CD14-positive monocyte (primary cell): ENCODE results near the gene DNAJC18. TPM values are rescaled to one million over a fixed set of nuclear protein-coding genes. Genes with fewer than 3 reads are reported as not detected.

Experiments used
- DNase-seq, 3 donors: peaks; one replicate each; pipeline ENCODE4 v3.0.0-alpha.2; 2011 to 2022
- H2AFZ ChIP-seq: 2 replicates; pipeline ENCODE4 v1.6.0; 2012; ENCODE audit warnings: mild to moderate bottlenecking, low read depth, low read length, inconsistent platforms; ENCODE audit not compliant: insufficient read depth, poor library complexity, severe bottlenecking
- H3K27ac ChIP-seq, 2 donors: 1 replicate in 1 of 2; 2 replicates in 1 of 2; pipeline ENCODE4 v1.5.1; 2012 to 2013; ENCODE audit warnings: low read length in 2 of 2, control low read depth in 1 of 2, inconsistent platforms in 1 of 2, low read depth in 1 of 2, mild to moderate bottlenecking in 1 of 2
- H3K27me3 ChIP-seq, 2 donors: one replicate each; pipeline versions ENCODE4 v1.6.0 to v1.6.1; 2011 to 2013; ENCODE audit warnings: low read length in 2 of 2; ENCODE audit not compliant: control insufficient read depth in 2 of 2, insufficient read depth in 2 of 2
- H3K36me3 ChIP-seq, 2 donors: replicated peaks in 1 of 2; 1 replicate in 1 of 2; 2 replicates in 1 of 2; pipeline versions ENCODE4 v1.5.1 to v1.6.1; 2012 to 2013; ENCODE audit warnings: low read length in 2 of 2, control low read depth in 1 of 2, inconsistent platforms in 1 of 2, mild to moderate bottlenecking in 1 of 2; ENCODE audit not compliant: insufficient read depth in 2 of 2, control insufficient read depth in 1 of 2
- H3K4me1 ChIP-seq, 2 donors: 1 replicate in 1 of 2; 2 replicates in 1 of 2; pipeline versions ENCODE4 v1.5.1 to v1.6.1; 2012 to 2013; ENCODE audit warnings: low read length in 2 of 2, control low read depth in 1 of 2, inconsistent platforms in 1 of 2, mild to moderate bottlenecking in 1 of 2, moderate library complexity in 1 of 2; ENCODE audit not compliant: insufficient read depth in 2 of 2, control insufficient read depth in 1 of 2
- H3K4me2 ChIP-seq: replicated peaks from 2 replicates; pipeline ENCODE3; 2012; ENCODE audit warnings: low read length, moderate library complexity, mild to moderate bottlenecking; ENCODE audit not compliant: poor library complexity, severe bottlenecking; ENCODE audit errors: extremely low read depth
- H3K4me3 ChIP-seq, 3 experiments: fragments of 200-600 bp in 1 of 3; sonication (generic) in 1 of 3; replicated peaks in 1 of 3; 1 replicate in 2 of 3; 2 replicates in 1 of 3; pipeline ENCODE4 v1.5.1; 2011 to 2013; ENCODE audit warnings: low read length in 3 of 3, mild to moderate bottlenecking in 3 of 3, control low read depth in 2 of 3, low read depth in 2 of 3, inconsistent platforms in 1 of 3, moderate library complexity in 1 of 3
- H3K79me2 ChIP-seq: 2 replicates; pipeline ENCODE4 v1.6.0; 2012; ENCODE audit warnings: mild to moderate bottlenecking, control low read depth, inconsistent platforms, low read length, moderate library complexity; ENCODE audit not compliant: insufficient read depth
- H3K9ac ChIP-seq: 2 replicates; pipeline ENCODE4 v1.6.0; 2017; ENCODE audit warnings: low read length, mild to moderate bottlenecking; ENCODE audit not compliant: insufficient read depth, poor library complexity, severe bottlenecking
- H3K9me3 ChIP-seq, 2 donors: replicated peaks in 1 of 2; 1 replicate in 1 of 2; 2 replicates in 1 of 2; pipeline versions ENCODE4 v1.5.1 to v1.6.1; 2012 to 2013; ENCODE audit warnings: low read length in 2 of 2, control low read depth in 1 of 2; ENCODE audit not compliant: control insufficient read depth in 1 of 2, insufficient read depth in 1 of 2
- H4K20me1 ChIP-seq: 2 replicates; pipeline ENCODE4 v1.6.0; 2012; ENCODE audit warnings: mild to moderate bottlenecking, low read length, control low read depth, moderate library complexity; ENCODE audit not compliant: insufficient read depth
- H3K27ac Mint-ChIP-seq, 7 donors: one replicate each; pipeline ENCODE4 v1.8.0; 2020; ENCODE audit warnings: mild to moderate bottlenecking in 7 of 7, mixed read lengths in 7 of 7, moderate library complexity in 6 of 7, inconsistent platforms in 2 of 7
- H3K27me3 Mint-ChIP-seq, 3 donors: one replicate each; pipeline ENCODE4 v1.8.0; 2021 to 2022; ENCODE audit warnings: low read depth in 3 of 3, mild to moderate bottlenecking in 3 of 3, mixed read lengths in 3 of 3, moderate library complexity in 3 of 3, inconsistent platforms in 1 of 3
- H3K36me3 Mint-ChIP-seq, 2 donors: one replicate each; pipeline ENCODE4 v1.8.0; 2020; ENCODE audit warnings: mixed read lengths in 2 of 2, inconsistent platforms in 1 of 2, mild to moderate bottlenecking in 1 of 2
- H3K4me1 Mint-ChIP-seq: one replicate; pipeline ENCODE4 v1.8.0; 2020; ENCODE audit warnings: mild to moderate bottlenecking, mixed read lengths
- H3K4me3 Mint-ChIP-seq, 2 donors: one replicate each; pipeline ENCODE4 v1.8.0; 2020; ENCODE audit warnings: mild to moderate bottlenecking in 2 of 2, mixed read lengths in 2 of 2, moderate library complexity in 1 of 2
- H3K9me3 Mint-ChIP-seq, 7 donors: one replicate each; pipeline ENCODE4 v1.8.0; 2020 to 2022; ENCODE audit warnings: mixed read lengths in 7 of 7, mild to moderate bottlenecking in 6 of 7, moderate library complexity in 6 of 7, inconsistent platforms in 2 of 7
- CTCF ChIP-seq: fragments of 200-600 bp; IDR thresholded peaks from one replicate; pipeline ENCODE4 v1.8.0; 2022; ENCODE audit warnings: antibody characterized with exemption, mild to moderate bottlenecking
- WGBS: methylation state at CpG from one replicate; pipeline ENCODE4 v1.1.5; 2013; ENCODE audit warnings: missing lambda C conversion rate; ENCODE audit not compliant: insufficient coverage; 5-methylcytosine and 5-hydroxymethylcytosine counted together
- intact Hi-C, 2 donors: fragments of 100-400 bp; cut with micrococcal nuclease; formaldehyde crosslinking; loops; one replicate each; pipeline versions ENCODE4 v1.15.0 to v1.15.1; 2023
- polyA plus RNA-seq, 3 donors: library from polyadenylated mRNA; depleted of rRNA in 1 of 3; unstranded in 2 of 3; stranded (reverse) in 1 of 3; fragments of 300-500 nt in 2 of 3; fragments of >200 nt in 1 of 3; fragmentation: Illumina TruSeq in 2 of 3; gene quantifications; 1 replicate in 2 of 3; 2 replicates in 1 of 3; pipeline ENCODE4 v1.2.3, GENCODE V29; 2012 to 2021

The DNAJC18 gene
- polyA plus RNA-seq, 3 donors, result 0.87 to 2.6 (median 2.2) TPM

GRCh38 chr5:139396691-139397090 lies 42.6 kb downstream of the DNAJC18 start:
- H3K27ac Mint-ChIP-seq, result no peak overlapping the region
- no peak for DNase-seq
- Histone ChIP-seq H2AFZ (no peak overlapping the region), H3K79me2 (no peaks in the 10 kb centered on the region), H4K20me1 (no peaks in the 10 kb centered on the region), H3K4me2 (no peak overlapping the region), H3K36me3 (no peaks in the 10 kb centered on the region), H3K4me3 (no peak overlapping the region), H3K9ac (no peak overlapping the region), H3K4me1 (peaks cover 21 to 30% of the 10 kb centered on the region in 2 donors), H3K27me3 (peaks cover 12 to 31% of the 10 kb centered on the region in 2 donors), H3K9me3 (peaks cover 0 to 5% of the 10 kb centered on the region in 2 donors), H3K27ac (no peak overlapping the region)
- H3K4me3 Mint-ChIP-seq, result no peak overlapping the region
- peaks cover 2% of the 10 kb centered on the region in 2 donors for H3K36me3 Mint-ChIP-seq
- TF ChIP-seq CTCF, result no peak
- intact Hi-C loops, result no loop called here
- peaks cover 0 to 9% (median 3%) of the 10 kb centered on the region in 7 donors for H3K9me3 Mint-ChIP-seq
- WGBS, result 98% methylated on average over 7 of the region's 8 CpGs
- H3K27me3 Mint-ChIP-seq, result peaks cover 28 to 46% (median 30%) of the 10 kb centered on the region in 3 donors
- H3K4me1 Mint-ChIP-seq, result peaks cover 23% of the 10 kb centered on the region

- Histone ChIP-seq H3K27ac (no peak overlapping the region), H3K4me2 (no peak overlapping the region), H4K20me1 (no peaks in the 10 kb centered on the region), H3K36me3 (no peaks in the 10 kb centered on the region), H3K4me3 (no peak overlapping the region), H3K9me3 (peaks cover 0 to 5% of the 10 kb centered on the region in 2 donors), H2AFZ (no peak overlapping the region), H3K9ac (no peak overlapping the region), H3K79me2 (no peaks in the 10 kb centered on the region), H3K27me3 (peaks cover 12 to 37% of the 10 kb centered on the region in 2 donors), H3K4me1 (peaks cover 25 to 33% of the 10 kb centered on the region in 2 donors)
- no peak for TF ChIP-seq CTCF
- Mint-ChIP-seq H3K4me1 (peaks cover 28% of the 10 kb centered on the region), H3K27ac (no peak overlapping the region), H3K27me3 (peaks cover 35 to 52% (median 35%) of the 10 kb centered on the region in 3 donors), H3K36me3 (peaks cover 5% of the 10 kb centered on the region in 2 donors), H3K4me3 (no peak overlapping the region), H3K9me3 (peaks cover 0 to 9% (median 5%) of the 10 kb centered on the region in 7 donors)
- WGBS, result 91% methylated on average over 4 of the region's 8 CpGs
- no peak for DNase-seq
- intact Hi-C loops, result no loop called here
These were observed 43.3 kb downstream of the DNAJC18 start for GRCh38 chr5:139395844-139396640.
